Coronary artery (tissue), 2 donors: ENCODE data around the gene HOXB4.

ENCODE experiments used
- DNase-seq: peaks from one replicate; pipeline ENCODE4 v3.0.0-alpha.2; 2017; ENCODE audit warnings: low spot score
- H3K27ac ChIP-seq, 2 donors: fragments of 200-600 bp; sonication (generic); one replicate each; pipeline ENCODE4 v1.5.1; 2016 to 2019
- H3K4me3 ChIP-seq: fragments of 200-600 bp; sonication (generic); 2 replicates; pipeline ENCODE4 v1.5.1; 2016; ENCODE audit warnings: mild to moderate bottlenecking, moderate library complexity
- CTCF ChIP-seq: fragments of 200-600 bp; sonication (generic); IDR thresholded peaks from one replicate; pipeline ENCODE4 v1.5.1; 2019; ENCODE audit warnings: antibody characterized with exemption

HOXB4 gene

GRCh38 chr17:48549281-48549630, 28.9 kb downstream of the HOXB4 start:
- Histone ChIP-seq H3K4me3 (no peak overlapping the region), H3K27ac (no peak overlapping the region)
- no peak for DNase-seq
- TF ChIP-seq CTCF = no peak

- no peak for DNase-seq
- peak overlapping the region; percentile 89 to 91 for H3K27ac ChIP-seq
- H3K4me3 ChIP-seq = no peak overlapping the region
- TF ChIP-seq CTCF = no peak
Observed at GRCh38 chr17:48548523-48549280, 29.4 kb downstream of the HOXB4 start.

- no peak for TF ChIP-seq CTCF
- no peak for DNase-seq
- Histone ChIP-seq H3K4me3 (peak overlapping the region; percentile 60), H3K27ac (peak overlapping the region; percentile 89 to 91)
Observed at GRCh38 chr17:48547808-48548522, 30.2 kb downstream of the HOXB4 start.

- TF ChIP-seq CTCF = no peak
- Histone ChIP-seq H3K4me3 (peak overlapping the region; percentile 60), H3K27ac (peak overlapping the region; percentile 89 to 91)
- DNase-seq = no peak
Observed at GRCh38 chr17:48546924-48547807, 31.0 kb downstream of the HOXB4 start.

- peak overlapping the region; percentile 60 for H3K4me3 ChIP-seq
- TF ChIP-seq CTCF = no peak
Observed at GRCh38 chr17:48546137-48546923, 31.8 kb downstream of the HOXB4 start.

GRCh38 chr17:48545539-48545938, 32.6 kb downstream of the HOXB4 start:
- DNase-seq = no peak

More at GRCh38 chr17:48546137-48546923, 31.8 kb downstream of the HOXB4 start:
- peak overlapping the region; percentile 89 to 91 for H3K27ac ChIP-seq
- DNase-seq = no peak

More at GRCh38 chr17:48545539-48545938, 32.6 kb downstream of the HOXB4 start:
- H3K27ac ChIP-seq = peak overlapping the region; percentile 89 to 97
- H3K4me3 ChIP-seq = no peak overlapping the region
- no peak for TF ChIP-seq CTCF
